Keratinocyte (primary cell): ENCODE results near the gene ZBTB44.

Experiments used
- CTCF ChIP-seq, 3 experiments: IDR thresholded peaks in 1 of 3; conservative IDR thresholded peaks in 1 of 3; optimal IDR thresholded peaks in 1 of 3; 2 replicates in 2 of 3; 3 replicates in 1 of 3; pipeline versions ENCODE3 to v1.5.1; 2011; ENCODE audit warnings: low read length in 3 of 3, mild to moderate bottlenecking in 3 of 3, moderate library complexity in 2 of 3, control low read depth in 1 of 3, inconsistent platforms in 1 of 3; ENCODE audit not compliant: insufficient read depth in 2 of 3; ENCODE audit errors: extremely low read depth in 1 of 3
- EZH2 ChIP-seq: IDR thresholded peaks from one replicate; pipeline ENCODE4 v1.6.1; 2012; ENCODE audit warnings: inconsistent platforms, mild to moderate bottlenecking, low read length, moderate library complexity

GRCh38 chr11:130263351-130263750 is 51.4 kb downstream of the ZBTB44 start:
- no peak for TF ChIP-seq CTCF (optimal IDR thresholded peaks at IDR 0.05 in 1 of 3, IDR thresholded peaks at IDR 0.05 in 1 of 3, conservative IDR thresholded peaks at IDR 0.05 in 1 of 3; ENCODE audit: extremely low read depth in 1 of 3, insufficient read depth in 2 of 3, low read length in 3 of 3)
- no peak for TF ChIP-seq EZH2
